Measurements from ENCODE around the gene TMEM229A.
"Not testable (repeated sequence)": the region's sequence is repeated elsewhere in the genome, so short reads cannot be mapped to it uniquely, and the experiment has no call there.

GRCh38 chr7:124082234-124082633 lies 49.4 kb upstream of the TMEM229A start:
- TF ChIP-seq, protein P1, sequence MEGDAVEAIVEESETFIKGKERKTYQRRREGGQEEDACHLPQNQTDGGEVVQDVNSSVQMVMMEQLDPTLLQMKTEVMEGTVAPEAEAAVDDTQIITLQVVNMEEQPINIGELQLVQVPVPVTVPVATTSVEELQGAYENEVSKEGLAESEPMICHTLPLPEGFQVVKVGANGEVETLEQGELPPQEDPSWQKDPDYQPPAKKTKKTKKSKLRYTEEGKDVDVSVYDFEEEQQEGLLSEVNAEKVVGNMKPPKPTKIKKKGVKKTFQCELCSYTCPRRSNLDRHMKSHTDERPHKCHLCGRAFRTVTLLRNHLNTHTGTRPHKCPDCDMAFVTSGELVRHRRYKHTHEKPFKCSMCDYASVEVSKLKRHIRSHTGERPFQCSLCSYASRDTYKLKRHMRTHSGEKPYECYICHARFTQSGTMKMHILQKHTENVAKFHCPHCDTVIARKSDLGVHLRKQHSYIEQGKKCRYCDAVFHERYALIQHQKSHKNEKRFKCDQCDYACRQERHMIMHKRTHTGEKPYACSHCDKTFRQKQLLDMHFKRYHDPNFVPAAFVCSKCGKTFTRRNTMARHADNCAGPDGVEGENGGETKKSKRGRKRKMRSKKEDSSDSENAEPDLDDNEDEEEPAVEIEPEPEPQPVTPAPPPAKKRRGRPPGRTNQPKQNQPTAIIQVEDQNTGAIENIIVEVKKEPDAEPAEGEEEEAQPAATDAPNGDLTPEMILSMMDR (IDR thresholded peaks at IDR 0.05): not testable (repeated sequence)
- TF ChIP-seq EP300, POLR2A, POLR2AphosphoS5 (IDR thresholded peaks at IDR 0.05): not testable (repeated sequence)
